GM19240 (cell line): ENCODE measurements around the gene ELAVL1.
A peak's percentile ranks its signal among the peaks of the same experiment; 100 is the strongest.
"Not testable (repeated sequence)": the region's sequence is repeated elsewhere in the genome, so short reads cannot be mapped to it uniquely, and the experiment has no call there.

Experiments used
- DNase-seq: peaks from one replicate; pipeline ENCODE4 v3.0.0; 2011; ENCODE audit warnings: low spot score; ENCODE audit not compliant: insufficient read length

The ELAVL1 gene

GRCh38 chr19:7924241-7924640, 81.2 kb downstream of the ELAVL1 start:
- no peak for DNase-seq

GRCh38 chr19:7923295-7924191, 81.9 kb downstream of the ELAVL1 start:
- DNase-seq = no peak

GRCh38 chr19:7922836-7923195, 82.6 kb downstream of the ELAVL1 start:
- no peak for DNase-seq

GRCh38 chr19:7921967-7922835, 83.2 kb downstream of the ELAVL1 start:
- no peak for DNase-seq

GRCh38 chr19:7921302-7921966, 84.0 kb downstream of the ELAVL1 start:
- DNase-seq = no peak

GRCh38 chr19:7920519-7921301, 84.7 kb downstream of the ELAVL1 start:
- DNase-seq = peak; percentile 81

- peak; percentile 95 for DNase-seq
These were observed 85.6 kb downstream of the ELAVL1 start, which contains the start of gene SNAPC2 for GRCh38 chr19:7919610-7920518. TSS of gene SNAPC2 (plus strand) at chr19:7920338. CDS start at chr19:7920367, 29 bp downstream.

GRCh38 chr19:7918615-7919421, 86.6 kb downstream of the ELAVL1 start:
- DNase-seq = no peak

GRCh38 chr19:7918062-7918614, 87.3 kb downstream of the ELAVL1 start:
- not testable (repeated sequence) for DNase-seq

- DNase-seq = peak; percentile 59
These were observed 88.0 kb downstream of the ELAVL1 start for GRCh38 chr19:7917267-7918061.

- DNase-seq = no peak
These were observed 88.5 kb downstream of the ELAVL1 start for GRCh38 chr19:7916955-7917266.

GRCh38 chr19:7916103-7916954, 89.1 kb downstream of the ELAVL1 start:
- no peak for DNase-seq

- no peak for DNase-seq
These were observed 90.0 kb downstream of the ELAVL1 start for GRCh38 chr19:7915250-7916102.

- DNase-seq = no peak
These were observed 90.8 kb downstream of the ELAVL1 start, which contains the start of gene TGFBR3L for GRCh38 chr19:7914598-7915045. TSS of gene TGFBR3L (plus strand) at chr19:7914830.

- no peak for DNase-seq
These were observed 91.3 kb downstream of the ELAVL1 start for GRCh38 chr19:7914099-7914498.

GRCh38 chr19:7913652-7914051, 91.8 kb downstream of the ELAVL1 start:
- no peak for DNase-seq
